HCT116 (cell line): Measurements from ENCODE around the gene DRGX. TPM values are rescaled to one million over a fixed set of nuclear protein-coding genes. Genes with fewer than 3 reads are reported as not detected.

Source experiments
- ATAC-seq: fragments of 200-7000 bp; cut with Tn5 transposase; 2 replicates; pipeline ENCODE4 v1.9.1; 2020; ENCODE audit warnings: mild to moderate bottlenecking, moderate library complexity
- BruUV-seq: library from RNA; stranded (reverse); fragments of 400-500 nt; replicated peaks from 2 replicates; lab custom pipeline; 2021; lab: Mats Ljungman, UMichigan
- CTCF ChIA-PET: fragments of 300-600 bp; sonication (Branson Sonifier 250); formaldehyde crosslinking; loops from one replicate; lab custom pipeline; 2021; ENCODE audit warnings: antibody characterized with exemption; lab: Charles Lee
- POLR2A ChIA-PET: fragments of 300-600, 350-600 bp; sonication (Branson Sonifier 250); formaldehyde crosslinking; loops from one replicate; lab custom pipeline; 2021; ENCODE audit warnings: antibody characterized with exemption; lab: Charles Lee
- RAD21 ChIA-PET, 2 experiments: fragments of 300-600 bp; sonication (Branson Sonifier 250); formaldehyde crosslinking; loops; one replicate each; lab custom pipeline; 2023; ENCODE audit warnings: low total read pairs in 2 of 2; ENCODE audit not compliant: uncharacterized antibody in 2 of 2, unreplicated experiment in 2 of 2, low non-redundant PET in 1 of 2; lab: Charles Lee
- DNase-seq: peaks from one replicate; pipeline ENCODE4 v3.0.0-alpha.2; 2010; ENCODE audit warnings: low read depth, low spot score
- H2AFZ ChIP-seq: fragments of 200-600 bp; shearing (Covaris generic), sonication (generic); 2 replicates; pipeline ENCODE4 v1.6.1; 2017; ENCODE audit warnings: low read depth, mixed run types, mixed read lengths, antibody characterized with exemption, low read length; ENCODE audit not compliant: poor library complexity, severe bottlenecking
- H3K27ac ChIP-seq: 2 replicates; pipeline ENCODE4 v1.5.1; 2012; ENCODE audit warnings: low read depth, low read length
- H3K27me3 ChIP-seq: fragments of 200-600 bp; sonication (generic); 2 replicates; pipeline ENCODE4 v1.6.1; 2016; ENCODE audit warnings: mixed run types, low read length, mixed read lengths; ENCODE audit not compliant: insufficient read depth
- H3K36me3 ChIP-seq, 2 experiments: fragments of 200-500 bp in 1 of 2; fragments of 200-600 bp in 1 of 2; sonication (Bioruptor generic) in 1 of 2; sonication (generic) in 1 of 2; 2 replicates each; pipeline versions ENCODE4 v1.5.1 to v1.6.1; 2014 to 2016; ENCODE audit warnings: low read length in 2 of 2, inconsistent platforms in 1 of 2, mixed read lengths in 1 of 2, mixed run types in 1 of 2; ENCODE audit not compliant: insufficient read depth in 2 of 2, control insufficient read depth in 1 of 2
- H3K4me1 ChIP-seq, 2 experiments: fragments of 200-600 bp in 1 of 2; sonication (generic) in 1 of 2; 2 replicates each; pipeline versions ENCODE4 v1.5.1 to v1.6.1; 2012 to 2017; ENCODE audit warnings: low read length in 2 of 2, inconsistent platforms in 1 of 2, mild to moderate bottlenecking in 1 of 2, mixed read lengths in 1 of 2, mixed run types in 1 of 2, moderate library complexity in 1 of 2; ENCODE audit not compliant: insufficient read depth in 2 of 2, control insufficient read depth in 1 of 2
- H3K4me2 ChIP-seq: fragments of 200-600 bp; sonication (generic); 2 replicates; pipeline ENCODE4 v1.6.1; 2017; ENCODE audit warnings: mixed run types, low read length, mixed read lengths
- H3K4me3 ChIP-seq, 2 experiments: fragments of 200-600 bp in 1 of 2; sonication (generic) in 1 of 2; replicated peaks in 1 of 2; 2 replicates each; pipeline ENCODE4 v1.5.1; 2011 to 2016; ENCODE audit warnings: low read length in 2 of 2, control low read depth in 1 of 2, low read depth in 1 of 2, mild to moderate bottlenecking in 1 of 2, mixed read lengths in 1 of 2, mixed run types in 1 of 2
- H3K79me2 ChIP-seq: fragments of 200-600 bp; sonication (generic); 2 replicates; pipeline ENCODE4 v1.6.1; 2017; ENCODE audit warnings: mild to moderate bottlenecking, mixed run types, low read length, moderate library complexity, mixed read lengths; ENCODE audit not compliant: insufficient read depth
- H3K9ac ChIP-seq: fragments of 200-600 bp; sonication (generic); 2 replicates; pipeline ENCODE4 v1.6.1; 2016; ENCODE audit warnings: low read length, mixed read lengths
- H3K9me2 ChIP-seq: fragments of 200-600 bp; sonication (generic), shearing (Covaris generic); 2 replicates; pipeline ENCODE4 v1.6.1; 2017; ENCODE audit warnings: mixed run types, mild to moderate bottlenecking, moderate library complexity; ENCODE audit not compliant: insufficient read depth
- H3K9me3 ChIP-seq, 2 experiments: fragments of 200-500 bp in 1 of 2; fragments of 200-600 bp in 1 of 2; sonication (Bioruptor generic) in 1 of 2; sonication (generic) in 1 of 2; 2 replicates each; pipeline ENCODE4 v1.6.1; 2014 to 2017; ENCODE audit warnings: low read length in 2 of 2, mixed read lengths in 2 of 2, inconsistent platforms in 1 of 2, low read depth in 1 of 2, mild to moderate bottlenecking in 1 of 2, mixed run types in 1 of 2, moderate library complexity in 1 of 2; ENCODE audit not compliant: control insufficient read depth in 1 of 2, insufficient read depth in 1 of 2
- H4K20me1 ChIP-seq: fragments of 200-600 bp; sonication (generic), shearing (Covaris generic); 2 replicates; pipeline ENCODE4 v1.6.1; 2017; ENCODE audit warnings: mixed run types, mild to moderate bottlenecking, moderate library complexity; ENCODE audit not compliant: insufficient read depth
- POLR2A ChIP-seq: IDR thresholded peaks from 2 replicates; pipeline ENCODE4 v1.7.0; 2011; ENCODE audit warnings: borderline replicate concordance; ENCODE audit not compliant: insufficient read depth, insufficient read length; ENCODE audit errors: extremely low read depth
- ZNF274 ChIP-seq: fragments of 200-500 bp; sonication (Bioruptor generic); IDR thresholded peaks from 2 replicates; pipeline ENCODE4 v1.6.1; 2014; ENCODE audit warnings: mild to moderate bottlenecking, low read depth, low read length, inconsistent platforms
- intact Hi-C: fragments of 100-400 bp; cut with micrococcal nuclease; formaldehyde crosslinking; loops from 2 replicates; pipeline ENCODE4 v1.10.0; 2022
- total RNA-seq: library from RNA; stranded (reverse); gene quantifications from one replicate; pipeline ENCODE4 v1.2.1, GENCODE V29; 2021; ENCODE audit not compliant: unreplicated experiment
- TF ChIP-seq, protein P1 (sequence below): IDR thresholded peaks from 2 replicates; pipeline ENCODE4 v1.6.1; 2012; ENCODE audit warnings: low read depth
- TF ChIP-seq, protein P2 (sequence below), 3 experiments: fragments of 200-600 bp in 1 of 3; sonication (generic) in 1 of 3; IDR thresholded peaks in 2 of 3; conservative IDR thresholded peaks in 1 of 3; 2 replicates each; pipeline ENCODE4 v1.5.1; 2012 to 2017; ENCODE audit warnings: low read depth in 2 of 3, low read length in 2 of 3, antibody characterized with exemption in 1 of 3, borderline replicate concordance in 1 of 3, control low read depth in 1 of 3, mild to moderate bottlenecking in 1 of 3, mixed read lengths in 1 of 3, mixed run types in 1 of 3, moderate library complexity in 1 of 3; ENCODE audit not compliant: insufficient read depth in 1 of 3

DRGX gene
- total RNA-seq, 1 experiment from 2014 or later, result not detected

DNA sequence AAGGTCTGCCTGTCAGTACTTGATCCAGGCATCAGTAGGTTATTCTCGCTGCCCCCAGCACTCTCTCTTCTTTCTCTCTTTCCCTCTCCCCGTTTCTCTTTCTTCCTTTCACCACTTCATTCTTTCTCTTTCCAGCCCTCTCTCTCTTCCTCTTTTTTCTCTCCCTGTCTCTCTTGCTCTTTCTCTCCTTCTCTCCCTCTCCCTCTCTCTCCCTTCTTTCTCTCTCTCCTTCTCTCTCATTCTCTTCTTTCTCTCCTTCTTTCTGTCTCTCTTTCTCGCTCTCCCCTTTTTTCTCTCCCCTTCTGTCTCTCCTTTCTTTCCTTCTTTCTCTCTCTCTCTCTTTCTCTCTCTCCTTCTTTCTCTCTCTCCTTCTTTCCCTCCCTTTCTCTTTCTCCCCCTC lies 7.5 kb upstream of the DRGX start (continued):
- TF ChIP-seq, protein P1, sequence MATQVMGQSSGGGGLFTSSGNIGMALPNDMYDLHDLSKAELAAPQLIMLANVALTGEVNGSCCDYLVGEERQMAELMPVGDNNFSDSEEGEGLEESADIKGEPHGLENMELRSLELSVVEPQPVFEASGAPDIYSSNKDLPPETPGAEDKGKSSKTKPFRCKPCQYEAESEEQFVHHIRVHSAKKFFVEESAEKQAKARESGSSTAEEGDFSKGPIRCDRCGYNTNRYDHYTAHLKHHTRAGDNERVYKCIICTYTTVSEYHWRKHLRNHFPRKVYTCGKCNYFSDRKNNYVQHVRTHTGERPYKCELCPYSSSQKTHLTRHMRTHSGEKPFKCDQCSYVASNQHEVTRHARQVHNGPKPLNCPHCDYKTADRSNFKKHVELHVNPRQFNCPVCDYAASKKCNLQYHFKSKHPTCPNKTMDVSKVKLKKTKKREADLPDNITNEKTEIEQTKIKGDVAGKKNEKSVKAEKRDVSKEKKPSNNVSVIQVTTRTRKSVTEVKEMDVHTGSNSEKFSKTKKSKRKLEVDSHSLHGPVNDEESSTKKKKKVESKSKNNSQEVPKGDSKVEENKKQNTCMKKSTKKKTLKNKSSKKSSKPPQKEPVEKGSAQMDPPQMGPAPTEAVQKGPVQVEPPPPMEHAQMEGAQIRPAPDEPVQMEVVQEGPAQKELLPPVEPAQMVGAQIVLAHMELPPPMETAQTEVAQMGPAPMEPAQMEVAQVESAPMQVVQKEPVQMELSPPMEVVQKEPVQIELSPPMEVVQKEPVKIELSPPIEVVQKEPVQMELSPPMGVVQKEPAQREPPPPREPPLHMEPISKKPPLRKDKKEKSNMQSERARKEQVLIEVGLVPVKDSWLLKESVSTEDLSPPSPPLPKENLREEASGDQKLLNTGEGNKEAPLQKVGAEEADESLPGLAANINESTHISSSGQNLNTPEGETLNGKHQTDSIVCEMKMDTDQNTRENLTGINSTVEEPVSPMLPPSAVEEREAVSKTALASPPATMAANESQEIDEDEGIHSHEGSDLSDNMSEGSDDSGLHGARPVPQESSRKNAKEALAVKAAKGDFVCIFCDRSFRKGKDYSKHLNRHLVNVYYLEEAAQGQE, result no peak
- TF ChIP-seq, all 23 proteins: peak for 0

DNA sequence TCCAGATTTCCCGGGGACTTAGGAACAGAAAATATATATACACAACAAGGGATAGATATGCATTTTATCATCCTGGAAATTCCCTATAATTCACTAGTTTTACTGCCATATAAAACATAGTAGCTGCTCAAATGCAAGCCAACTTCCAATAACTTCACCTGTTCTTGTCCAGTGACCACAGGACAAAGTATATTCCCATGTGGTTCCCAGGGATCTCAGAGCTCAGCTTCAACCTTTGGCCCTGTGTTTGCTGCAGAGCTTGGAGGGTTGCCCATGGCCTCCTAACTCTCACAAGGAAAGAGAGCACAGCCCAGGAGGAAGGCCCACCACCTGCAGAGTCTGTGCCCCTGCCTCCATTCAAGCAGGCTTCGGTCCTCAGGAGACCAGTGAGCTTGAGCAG lies 4.5 kb upstream of the DRGX start:
- Histone ChIP-seq H3K27me3 (peaks cover 53% of the 10 kb centered on the region), H3K9me2 (no peaks in the 10 kb centered on the region), H3K9me3 (no peaks in the 10 kb centered on the region), H3K27ac (no peak overlapping the region), H3K4me2 (no peak overlapping the region), H3K36me3 (no peaks in the 10 kb centered on the region), H3K4me1 (no peaks in the 10 kb centered on the region), H2AFZ (no peak overlapping the region), H3K4me3 (no peak overlapping the region), H3K9ac (no peak overlapping the region), H3K79me2 (no peaks in the 10 kb centered on the region), H4K20me1 (no peaks in the 10 kb centered on the region)
- ChIA-PET RAD21 (no interaction called here), POLR2A (no interaction called here), CTCF (no interaction called here)
- intact Hi-C loops, result no loop called here
- ATAC-seq (no peak), DNase-seq (no peak)
- TF ChIP-seq, protein P2, sequence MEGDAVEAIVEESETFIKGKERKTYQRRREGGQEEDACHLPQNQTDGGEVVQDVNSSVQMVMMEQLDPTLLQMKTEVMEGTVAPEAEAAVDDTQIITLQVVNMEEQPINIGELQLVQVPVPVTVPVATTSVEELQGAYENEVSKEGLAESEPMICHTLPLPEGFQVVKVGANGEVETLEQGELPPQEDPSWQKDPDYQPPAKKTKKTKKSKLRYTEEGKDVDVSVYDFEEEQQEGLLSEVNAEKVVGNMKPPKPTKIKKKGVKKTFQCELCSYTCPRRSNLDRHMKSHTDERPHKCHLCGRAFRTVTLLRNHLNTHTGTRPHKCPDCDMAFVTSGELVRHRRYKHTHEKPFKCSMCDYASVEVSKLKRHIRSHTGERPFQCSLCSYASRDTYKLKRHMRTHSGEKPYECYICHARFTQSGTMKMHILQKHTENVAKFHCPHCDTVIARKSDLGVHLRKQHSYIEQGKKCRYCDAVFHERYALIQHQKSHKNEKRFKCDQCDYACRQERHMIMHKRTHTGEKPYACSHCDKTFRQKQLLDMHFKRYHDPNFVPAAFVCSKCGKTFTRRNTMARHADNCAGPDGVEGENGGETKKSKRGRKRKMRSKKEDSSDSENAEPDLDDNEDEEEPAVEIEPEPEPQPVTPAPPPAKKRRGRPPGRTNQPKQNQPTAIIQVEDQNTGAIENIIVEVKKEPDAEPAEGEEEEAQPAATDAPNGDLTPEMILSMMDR (IDR thresholded peaks at IDR 0.05 in 2 of 3, conservative IDR thresholded peaks at IDR 0.05 in 1 of 3; ENCODE audit: borderline replicate concordance in 1 of 3, insufficient read depth in 1 of 3, low read depth in 2 of 3, low read length in 2 of 3), result no peak
- TF ChIP-seq POLR2A, result no peak
- TF ChIP-seq ZNF274, result no peak
- no TSS peak for BruUV-seq
